ENCODE measurements around the gene MTHFSD. TPM values are rescaled to one million over a fixed set of nuclear protein-coding genes. Genes with fewer than 3 reads are reported as not detected.

Gene MTHFSD
- total and polyA plus RNA-seq, 2 of the 8 experiments (the other 6 are each of a cell fraction or from before 2014, with no cell fraction given): 7.1 to 9.8 TPM

DNA sequence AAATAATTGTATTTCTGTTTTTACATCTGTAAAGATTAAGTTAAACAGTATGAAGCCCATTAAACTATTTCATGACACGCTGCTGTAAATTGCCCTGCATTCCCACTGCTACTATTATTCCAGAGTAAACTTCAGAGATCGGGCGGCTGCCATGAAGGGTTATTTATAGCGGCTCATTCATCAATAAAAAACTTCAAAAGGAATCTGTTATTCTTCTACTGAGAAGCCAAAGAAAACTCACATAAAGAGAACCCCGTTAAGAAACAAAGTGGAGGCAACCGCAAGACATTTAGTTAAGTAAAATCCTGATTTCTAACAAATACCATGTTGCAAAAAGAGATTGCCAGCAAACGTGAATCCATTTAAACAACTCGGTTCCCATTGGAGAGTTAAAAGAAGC is 39.7 kb upstream of the MTHFSD start (continued):
- TF ChIP-seq EZH2 (IDR thresholded peaks at IDR 0.05; ENCODE audit: low read depth, low read length, severe bottlenecking) (no peak), CHD2 (IDR thresholded peaks at IDR 0.05; ENCODE audit: low read length) (no peak)

Data from H1 (cell line).